ENCODE data around the gene EBF3.

Gene EBF3

DNA sequence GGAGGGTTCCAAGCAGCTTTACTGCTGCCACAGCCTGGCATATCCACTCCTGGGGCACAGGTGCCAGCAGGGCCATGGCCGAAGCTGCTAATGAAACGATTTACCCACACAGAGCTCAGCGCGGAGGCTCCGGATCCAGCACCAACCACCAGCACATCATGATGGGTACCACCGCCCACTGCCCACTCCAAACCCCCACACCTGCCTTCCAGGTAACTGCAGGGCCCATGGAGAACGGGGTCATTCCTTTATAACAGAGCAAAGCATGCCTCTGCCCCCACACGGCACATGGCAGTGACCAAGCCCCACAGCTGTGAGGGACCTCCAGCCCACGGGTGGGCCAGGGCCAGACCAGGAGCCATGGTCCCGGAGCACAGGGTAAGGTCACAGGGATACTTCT is 53.2 kb downstream of the EBF3 start:
- no peak for DNase-seq

DNA sequence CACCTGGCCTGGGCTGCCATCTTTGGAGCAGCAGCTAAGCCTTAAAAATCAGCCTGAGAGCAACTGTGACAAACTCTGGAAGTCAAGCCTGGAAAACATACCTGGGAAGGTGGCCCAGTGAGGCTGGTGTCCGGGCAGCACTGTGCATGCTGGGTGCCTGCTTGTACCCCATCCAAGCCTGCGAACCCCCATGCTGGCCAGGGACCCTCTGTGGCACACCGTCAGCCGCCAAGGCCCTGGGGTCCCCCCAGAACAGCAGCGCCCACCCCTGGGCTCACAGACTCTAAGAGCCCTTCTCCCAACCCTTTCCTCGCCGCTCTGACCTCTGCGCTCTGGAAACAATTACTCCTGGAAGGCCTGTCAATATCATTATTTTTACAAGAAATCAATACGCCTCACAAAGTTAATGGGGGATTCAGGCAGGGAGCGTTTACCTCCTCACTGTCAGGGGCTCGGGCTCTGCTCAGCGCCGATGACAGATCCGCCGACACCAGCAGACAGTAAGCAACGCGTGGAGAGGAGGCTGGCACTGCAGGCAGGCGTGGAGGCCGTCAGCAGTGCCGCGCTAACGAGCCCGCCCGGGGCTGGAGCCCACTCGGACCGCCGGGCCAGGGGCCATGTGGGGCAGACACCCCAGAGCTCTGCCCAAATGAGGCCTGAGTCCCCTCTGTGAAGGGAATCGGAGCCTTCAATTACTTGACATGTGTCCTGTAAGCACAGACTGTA is 54.4 kb downstream of the EBF3 start:
- DNase-seq: no peak

DNA sequence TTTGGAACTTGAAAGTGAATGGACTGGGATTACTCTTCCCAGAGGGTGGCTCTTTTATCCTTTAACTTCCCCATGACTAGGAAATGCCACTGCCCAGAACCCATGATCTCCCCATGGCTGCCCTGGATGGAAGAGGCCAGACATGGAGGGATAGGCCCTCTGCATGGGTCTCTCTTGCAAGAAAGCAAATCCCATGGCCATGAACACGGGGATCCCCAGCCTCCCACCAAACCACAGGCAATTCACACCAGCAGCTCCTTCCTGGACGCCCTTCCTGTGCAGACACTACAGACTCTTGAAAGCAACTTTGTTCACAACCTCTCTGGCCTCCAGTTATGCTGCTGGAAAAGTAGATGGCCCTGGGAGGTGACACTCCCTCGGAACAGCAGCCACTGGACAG is 55.0 kb downstream of the EBF3 start:
- DNase-seq: no peak

DNA sequence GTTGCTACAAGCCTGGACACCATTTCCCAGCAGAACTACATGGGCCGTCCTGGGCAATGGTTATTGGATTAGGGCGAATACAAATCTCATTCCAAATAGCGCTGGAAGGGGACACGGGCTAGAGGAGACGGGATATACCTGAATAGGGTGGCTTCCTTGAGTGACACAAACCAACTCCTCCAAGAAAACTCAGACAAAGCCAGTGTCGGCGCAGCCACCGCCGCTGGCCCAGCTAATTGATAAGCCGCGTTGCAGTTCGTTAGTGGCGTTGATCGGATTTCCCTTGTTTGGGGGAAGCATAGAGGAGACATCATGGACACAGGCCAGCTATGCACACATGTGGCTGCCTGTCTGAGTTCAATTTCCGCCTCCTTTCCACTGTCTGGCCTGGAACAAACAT is 55.7 kb downstream of the EBF3 start:
- no peak for DNase-seq

DNA sequence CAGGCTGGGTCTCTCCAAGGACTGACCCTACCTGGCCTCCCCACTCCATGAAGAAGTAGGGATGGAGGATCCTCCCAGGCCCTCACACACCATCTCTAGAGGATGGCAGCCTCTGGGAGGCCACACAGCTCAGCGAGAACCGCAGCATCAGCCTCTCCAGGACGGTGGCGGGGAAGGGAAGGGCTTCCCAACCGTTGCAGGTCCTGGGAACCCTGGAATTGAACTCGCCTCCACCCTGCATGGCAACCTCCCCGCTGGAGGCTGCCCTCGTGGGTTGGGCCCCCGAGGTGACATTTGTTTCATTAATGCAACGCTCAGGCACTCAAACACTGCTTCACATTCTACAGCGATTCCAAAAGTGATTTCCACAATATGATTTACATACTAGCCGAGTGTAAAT is 58.5 kb downstream of the EBF3 start:
- no peak for DNase-seq

DNA sequence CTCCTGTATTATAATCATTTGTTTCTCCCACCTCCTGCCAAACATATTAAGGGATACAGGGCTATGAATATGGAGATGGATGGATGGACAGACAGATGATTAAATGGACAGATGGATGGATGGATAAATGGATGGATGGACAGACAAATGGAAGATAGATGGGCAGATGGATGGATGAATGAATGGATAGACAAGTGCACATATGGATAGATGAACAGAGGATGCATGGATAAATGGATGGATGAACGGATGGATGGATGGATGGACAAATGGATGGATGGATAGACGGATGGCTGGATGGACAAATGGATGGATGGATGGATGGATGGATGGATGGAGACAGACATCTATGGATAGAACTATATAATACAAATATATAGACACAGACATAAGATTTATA is 59.8 kb downstream of the EBF3 start:
- DNase-seq: no peak

GRCh38 chr10:129901389-129902006 is 62.6 kb downstream of the EBF3 start:
- no peak for DNase-seq

- DNase-seq: no peak
These were observed 63.2 kb downstream of the EBF3 start for GRCh38 chr10:129900825-129901224.

GRCh38 chr10:129899276-129900130 is 64.6 kb downstream of the EBF3 start:
- no peak for DNase-seq

DNA sequence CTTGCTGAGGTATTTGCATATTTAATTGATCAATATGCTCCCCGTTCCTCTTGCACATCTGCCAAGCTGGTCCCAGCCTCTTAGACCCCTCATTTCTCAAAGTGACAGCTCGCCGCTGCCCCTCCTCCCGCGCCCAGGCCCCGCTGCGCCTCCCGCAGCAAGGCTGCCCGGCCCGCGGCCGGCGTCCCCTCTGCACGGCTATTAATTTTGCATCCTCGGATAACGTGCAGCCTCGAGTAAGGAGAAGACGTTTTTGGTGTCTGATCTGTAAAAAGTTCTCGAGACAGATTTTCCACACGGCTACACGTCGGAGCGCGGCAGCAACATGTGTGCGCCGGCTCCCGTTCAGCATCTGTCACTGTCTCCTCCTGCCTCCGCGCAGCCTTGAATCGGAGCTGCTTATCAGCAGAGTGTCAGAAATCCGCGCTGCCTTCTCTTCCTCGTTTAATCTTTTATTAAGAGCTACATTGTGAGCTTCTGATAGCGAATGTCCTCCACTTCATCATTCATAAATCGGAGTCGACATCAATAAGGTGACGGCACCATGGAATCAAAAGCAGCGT is 65.3 kb downstream of the EBF3 start:
- no peak for DNase-seq

GRCh38 chr10:129897871-129898626 is 66.0 kb downstream of the EBF3 start:
- no peak for DNase-seq

DNA sequence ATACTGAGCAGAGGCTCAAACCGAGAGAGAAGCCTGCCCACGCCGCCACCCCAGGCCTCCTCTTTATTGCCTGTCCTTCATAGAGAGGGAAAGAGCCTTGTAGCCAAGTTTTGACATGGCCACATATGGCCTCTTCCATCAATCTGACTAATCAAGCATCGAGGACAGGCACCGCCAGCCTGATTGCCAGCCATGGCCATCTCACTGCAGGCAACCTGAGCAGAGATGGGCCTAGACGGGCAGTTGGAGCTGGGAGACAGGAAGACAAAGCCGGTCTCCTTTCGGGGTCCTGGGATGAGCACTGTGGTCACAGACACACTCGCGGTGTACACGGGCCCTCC is 67.2 kb downstream of the EBF3 start:
- no peak for DNase-seq

DNA sequence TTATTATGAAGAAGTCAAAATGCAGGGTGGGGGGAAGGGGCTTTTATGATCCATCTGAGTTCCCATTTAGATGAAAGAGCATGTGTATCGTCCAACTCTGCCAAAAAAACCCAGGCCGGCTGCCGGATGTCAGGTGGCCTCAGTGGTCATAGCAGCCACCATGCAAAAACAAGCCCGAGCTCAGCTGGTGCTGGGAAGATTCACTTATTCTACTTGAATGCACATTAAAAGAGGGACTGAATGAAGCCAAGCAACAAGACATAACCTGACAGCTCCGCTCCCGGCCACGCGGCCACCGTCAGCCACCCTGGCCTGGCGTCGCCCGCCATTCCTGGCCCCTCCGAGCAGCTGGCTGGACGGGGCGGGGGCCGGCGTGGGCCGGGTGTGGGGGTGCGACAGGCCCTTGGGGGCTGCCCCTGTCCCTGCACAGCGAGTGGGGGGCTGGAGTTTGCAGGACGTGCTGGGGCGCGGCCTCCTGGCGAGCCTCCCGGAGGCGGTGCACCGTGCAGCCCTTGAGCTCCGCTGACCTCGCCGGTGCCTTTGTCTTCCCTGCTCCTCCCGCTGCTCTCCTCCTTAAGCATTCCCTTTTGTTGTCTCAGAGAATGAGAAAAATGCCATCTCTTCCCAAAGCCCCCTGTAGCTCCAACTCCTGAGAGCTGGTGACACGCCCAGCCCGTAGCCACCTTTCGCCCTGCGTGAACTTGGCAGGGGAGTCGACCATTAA is 67.8 kb downstream of the EBF3 start:
- DNase-seq: no peak

- DNase-seq: no peak
These were observed 68.3 kb downstream of the EBF3 start for GRCh38 chr10:129895811-129896135.

- no peak for DNase-seq
These were observed 69.4 kb downstream of the EBF3 start for GRCh38 chr10:129894698-129895097.

DNA sequence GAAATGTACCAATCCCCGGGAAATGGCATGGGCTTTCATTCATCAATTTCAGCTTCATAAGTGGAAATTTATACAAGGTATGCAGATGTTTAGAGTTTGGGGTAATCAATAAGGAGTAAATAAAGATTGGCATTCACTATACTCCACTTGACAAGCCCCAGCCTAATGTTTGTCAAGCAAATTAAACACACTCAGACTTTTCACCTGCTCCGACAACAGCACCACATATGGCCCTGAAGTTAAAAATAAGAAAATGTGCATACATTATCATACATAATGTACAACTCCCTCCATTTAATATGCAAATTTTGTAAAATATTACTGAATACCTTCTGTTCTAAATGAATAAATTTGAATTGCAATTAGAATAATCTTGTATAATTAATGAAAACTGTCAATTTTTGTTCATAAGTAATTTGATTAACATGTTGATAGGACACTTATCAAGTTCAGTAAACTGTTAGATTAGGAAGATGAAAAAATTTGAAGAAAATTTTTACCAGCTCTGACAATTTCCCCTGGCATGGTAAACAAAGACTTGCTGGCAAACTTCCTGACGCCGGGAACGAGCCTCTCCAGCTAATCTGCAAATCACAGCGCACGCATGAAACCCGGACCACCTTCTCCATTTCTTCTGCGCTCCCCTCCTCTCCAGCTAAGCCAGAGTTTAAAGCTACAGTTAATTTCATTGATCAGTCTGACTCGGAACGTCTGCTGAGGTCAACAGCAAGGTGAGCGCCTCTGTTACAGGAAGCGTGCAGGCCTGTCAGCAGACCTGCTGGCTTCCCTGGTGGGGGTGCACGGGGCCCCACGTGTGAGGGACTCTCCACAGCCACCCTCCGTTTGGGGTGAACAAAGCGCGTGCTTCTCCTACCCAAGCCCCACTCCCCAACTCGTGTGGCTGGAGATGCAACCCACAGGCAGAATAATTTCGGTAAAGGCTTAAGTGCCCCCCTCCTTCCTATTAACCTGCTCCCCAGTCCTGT is 70.7 kb downstream of the EBF3 start:
- DNase-seq: peak in 1 of 2 experiments; percentile 12

GRCh38 chr10:129892548-129893052 is 71.5 kb downstream of the EBF3 start:
- DNase-seq: no peak

- no peak for DNase-seq
These were observed 72.3 kb downstream of the EBF3 start for GRCh38 chr10:129891806-129892205.

- no peak for DNase-seq
These were observed 73.9 kb downstream of the EBF3 start for GRCh38 chr10:129890170-129890569.

DNA sequence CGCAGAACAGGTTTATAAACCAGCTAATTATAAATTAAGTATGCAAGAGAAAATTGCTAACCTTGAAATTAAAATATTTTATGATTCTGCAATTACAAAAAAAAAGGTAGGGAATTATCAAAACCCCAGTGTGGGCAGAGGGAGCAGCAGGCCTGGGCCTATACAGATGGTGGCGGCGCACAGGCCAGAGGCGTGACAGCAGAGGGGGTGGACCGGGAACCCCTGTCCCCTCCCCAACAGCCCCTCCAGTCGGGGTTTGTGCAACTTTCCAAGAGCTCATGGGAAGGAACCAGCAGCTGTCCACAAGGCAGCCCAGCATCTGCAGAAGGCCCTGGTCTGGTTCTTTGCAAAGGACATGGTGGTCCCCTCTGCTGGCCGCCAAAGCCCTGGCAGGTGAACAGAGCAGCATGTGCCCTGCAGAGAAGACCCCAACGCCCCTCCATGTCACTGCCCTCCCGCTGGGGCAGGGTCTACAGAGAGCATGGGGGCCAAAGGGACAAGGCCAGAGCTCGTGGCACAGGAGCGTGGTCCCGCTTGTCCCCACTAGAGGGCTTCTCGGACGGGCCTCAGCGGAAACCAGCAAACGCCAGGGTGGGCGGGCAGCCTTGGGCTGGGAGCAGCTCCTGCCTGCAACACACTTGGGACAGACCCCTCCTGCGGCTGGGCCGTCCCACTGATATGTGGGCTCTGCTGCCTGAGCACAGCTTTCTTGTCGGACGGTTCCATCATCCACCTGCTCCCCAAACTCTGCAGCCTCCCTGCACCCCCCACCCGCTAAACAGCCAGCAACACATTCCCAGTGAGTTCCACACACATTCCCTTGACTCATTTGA is 75.1 kb downstream of the EBF3 start:
- peak in 1 of 2 experiments; percentile 42 for DNase-seq
